Esophagus muscularis mucosa (tissue), 4 donors: ENCODE measurements around the gene PRMT3. TPM values are rescaled to one million over a fixed set of nuclear protein-coding genes. Genes with fewer than 3 reads are reported as not detected.

Experiments used
- DNase-seq: peaks from one replicate; pipeline ENCODE4 v3.0.0-alpha.2; 2017; ENCODE audit errors: extremely low spot score
- H3K27ac ChIP-seq, 4 donors: fragments of 200-600 bp; sonication (generic); replicated peaks in 1 of 4; 1 replicate in 3 of 4; 2 replicates in 1 of 4; pipeline ENCODE4 v1.5.1; 2016 to 2019; ENCODE audit warnings: mild to moderate bottlenecking in 1 of 4
- H3K27me3 ChIP-seq, 4 donors: fragments of 200-600 bp; sonication (generic); one replicate each; pipeline versions ENCODE4 v1.5.1 to v1.6.0; 2016 to 2019
- H3K36me3 ChIP-seq, 4 donors: fragments of 200-600 bp; sonication (generic); one replicate each; pipeline ENCODE4 v1.5.1; 2016 to 2019
- H3K4me1 ChIP-seq, 4 donors: fragments of 200-600 bp; sonication (generic); one replicate each; pipeline ENCODE4 v1.5.1; 2016 to 2019
- H3K4me3 ChIP-seq, 4 donors: fragments of 200-600 bp; sonication (generic); 1 replicate in 2 of 4; 2 replicates in 2 of 4; pipeline ENCODE4 v1.5.1; 2016 to 2019; ENCODE audit warnings: mild to moderate bottlenecking in 4 of 4, moderate library complexity in 1 of 4
- H3K9me3 ChIP-seq, 4 donors: fragments of 200-600 bp; sonication (generic); 1 replicate in 3 of 4; 2 replicates in 1 of 4; pipeline ENCODE4 v1.5.1; 2016 to 2019
- CTCF ChIP-seq, 3 experiments: fragments of 200-600 bp in 2 of 3; fragments of 450-650 bp in 1 of 3; sonication (generic) in 2 of 3; IDR thresholded peaks; one replicate each; pipeline ENCODE4 v1.5.1; 2017 to 2019; ENCODE audit warnings: antibody characterized with exemption in 3 of 3, mild to moderate bottlenecking in 2 of 3, moderate library complexity in 1 of 3
- EP300 ChIP-seq: sonication (generic); formaldehyde crosslinking; IDR thresholded peaks from one replicate; pipeline ENCODE4 v1.6.1; 2017; ENCODE audit warnings: antibody characterized with exemption
- POLR2A ChIP-seq: fragments of 450-650 bp; IDR thresholded peaks from one replicate; pipeline ENCODE4 v1.6.1; 2017; ENCODE audit warnings: antibody characterized with exemption, moderate library complexity, mild to moderate bottlenecking, low read depth
- POLR2AphosphoS5 ChIP-seq, 2 donors: sonication (generic); formaldehyde crosslinking; IDR thresholded peaks; one replicate each; pipeline ENCODE4 v1.6.1; 2017; ENCODE audit warnings: antibody characterized with exemption in 2 of 2
- WGBS: methylation state at CpG from one replicate; pipeline ENCODE4 v1.1.5; 2018; 5-methylcytosine and 5-hydroxymethylcytosine counted together
- intact Hi-C: fragments of 100-400 bp; cut with DNase I; formaldehyde crosslinking; loops from one replicate; pipeline ENCODE4 v1.15.1; 2023
- total RNA-seq, 4 donors: library from RNA; depleted of rRNA; stranded (reverse); fragments of >200 nt; gene quantifications; one replicate each; pipeline versions ENCODE4 v1.1.0 to v1.2.1, GENCODE V29; 2016

The PRMT3 gene
- 10 to 100 TPM; 11.3 to 19.9 (median 16.1) TPM for total RNA-seq

GRCh38 chr11:20387261-20388095 lies at the start of gene PRMT3:
Gene PRMT3, plus strand, starts transcription at chr11:20387716. Its CDS starts 31 bp downstream, at chr11:20387747.
- Histone ChIP-seq H3K9me3 (no peaks in the 10 kb centered on the region), H3K36me3 (peaks cover 9 to 36% (median 19%) of the 10 kb centered on the region in 4 donors), H3K27me3 (peaks cover 0 to 4% (median 0%) of the 10 kb centered on the region in 4 donors), H3K4me1 (peaks cover 15 to 27% (median 21%) of the 10 kb centered on the region in 4 donors), H3K4me3 (peak within 1 kb of the TSS; percentile 89 to 99 (median 96)), H3K27ac (peak within 1 kb of the TSS; percentile 86 to 95 (median 93))
- intact Hi-C loops, result loop anchor here (2.0 to 10.0 kb wide), 2 partner anchors 25 to 217 kb away; partner anchors contain the start of gene HTATIP2
- no CpG with 5 or more reads among the region's 96 CpGs for whole genome bisulfite sequencing
- peak; percentile 99 for DNase-seq
- TF ChIP-seq EP300, result no peak
- TF ChIP-seq POLR2A, result no peak
- TF ChIP-seq CTCF (IDR thresholded peaks at IDR 0.05), result peak in 2 of 3 experiments; percentile 40 to 96
- TF ChIP-seq POLR2AphosphoS5 (IDR thresholded peaks at IDR 0.05), result peak; percentile 92 to 94

GRCh38 chr11:20342347-20343141 lies 45.0 kb upstream of the PRMT3 start:
- Histone ChIP-seq H3K9me3 (no peaks in the 10 kb centered on the region), H3K36me3 (no peaks in the 10 kb centered on the region), H3K4me1 (peaks cover 0 to 7% (median 0%) of the 10 kb centered on the region in 4 donors), H3K4me3 (no peak overlapping the region), H3K27me3 (peaks cover 0 to 26% (median 10%) of the 10 kb centered on the region in 4 donors), H3K27ac (no peak overlapping the region)
- TF ChIP-seq POLR2A (no peak), CTCF (IDR thresholded peaks at IDR 0.05) (no peak), POLR2AphosphoS5 (IDR thresholded peaks at IDR 0.05) (no peak), EP300 (no peak)
- WGBS, result 53% methylated on average over 7 of the region's 26 CpGs
- no peak for DNase-seq
- intact Hi-C loops, result no loop called here

GRCh38 chr11:20351136-20351535 lies 36.4 kb upstream of the PRMT3 start:
- no peak for DNase-seq
- no peak overlapping the region for H3K27ac ChIP-seq
- H3K4me1 ChIP-seq, result no peaks in the 10 kb centered on the region
- intact Hi-C loops, result loop anchor here (5.0 to 10.0 kb wide), 2 partner anchors 224 to 406 kb away; no protein-coding TSS in a partner anchor
- TF ChIP-seq POLR2AphosphoS5 (IDR thresholded peaks at IDR 0.05), result no peak
- no peak for TF ChIP-seq POLR2A
- no peak for TF ChIP-seq CTCF (IDR thresholded peaks at IDR 0.05)
- no peak for TF ChIP-seq EP300
- H3K36me3 ChIP-seq, result no peaks in the 10 kb centered on the region
- no peak overlapping the region for H3K4me3 ChIP-seq
- WGBS, result 79% methylated on average over 7 of the region's 7 CpGs
- H3K9me3 ChIP-seq, result no peaks in the 10 kb centered on the region
- H3K27me3 ChIP-seq, result no peaks in the 10 kb centered on the region

GRCh38 chr11:20351751-20352262 lies 35.7 kb upstream of the PRMT3 start:
- no peak for DNase-seq
- H3K27me3 ChIP-seq, result peaks cover 0 to under 1% (median 0%) of the 10 kb centered on the region in 4 donors
- intact Hi-C loops, result loop anchor here (5.0 to 10.0 kb wide), 2 partner anchors 225 to 407 kb away; no protein-coding TSS in a partner anchor
- H3K27ac ChIP-seq, result no peak overlapping the region
- no peaks in the 10 kb centered on the region for H3K4me1 ChIP-seq
- H3K4me3 ChIP-seq, result no peak overlapping the region
- H3K36me3 ChIP-seq, result no peaks in the 10 kb centered on the region
- no peaks in the 10 kb centered on the region for H3K9me3 ChIP-seq
- 65% methylated on average over 2 of the region's 2 CpGs for WGBS
- no peak for TF ChIP-seq POLR2AphosphoS5 (IDR thresholded peaks at IDR 0.05)
- TF ChIP-seq CTCF (IDR thresholded peaks at IDR 0.05), result no peak
- no peak for TF ChIP-seq EP300
- TF ChIP-seq POLR2A, result no peak
